Measurements from ENCODE around the gene RNF31. TPM values are rescaled to one million over a fixed set of nuclear protein-coding genes. Genes with fewer than 3 reads are reported as not detected.

RNF31 gene
- total RNA-seq, 4 donors from 2014 or later: 33.5 to 112 (median 72.9) TPM

DNA sequence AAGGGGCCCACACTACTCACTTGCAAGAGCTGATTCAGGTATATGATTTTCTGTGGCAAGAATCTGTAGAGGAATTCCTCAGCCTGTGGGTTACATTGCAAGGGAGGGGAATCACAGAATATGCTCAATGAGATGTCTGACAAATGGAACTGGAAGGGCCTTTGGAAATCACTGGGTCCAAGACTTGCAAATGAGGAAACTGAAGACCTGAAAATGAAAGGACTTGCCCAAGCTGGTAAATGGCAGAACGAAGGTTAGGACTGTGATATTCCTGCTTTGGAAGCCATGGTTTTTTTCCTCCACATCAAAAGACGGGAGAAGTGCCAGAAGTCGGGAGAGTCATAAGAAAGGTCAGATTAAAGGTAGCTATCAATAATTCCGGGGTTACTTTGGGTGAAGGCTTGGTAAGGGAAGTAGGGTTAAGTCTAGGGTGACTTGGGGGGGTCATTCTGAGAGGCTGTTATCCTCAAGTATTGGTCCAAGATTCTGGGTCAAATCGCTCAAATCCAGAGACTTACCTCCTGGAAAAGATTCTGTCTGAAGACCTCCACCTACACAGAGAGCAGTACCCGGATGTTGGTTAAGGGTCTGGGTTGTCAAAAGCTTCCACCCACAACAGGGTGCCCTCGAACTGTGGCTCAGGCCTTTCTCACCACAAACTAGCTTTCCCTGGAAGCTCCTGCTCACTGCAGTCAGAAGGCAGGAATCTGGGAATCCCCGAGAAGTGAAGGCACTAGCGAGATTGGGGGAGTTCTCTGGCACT is 1.4 kb upstream of the RNF31 start:
- peak overlapping the region; percentile 85 to 97 (median 92) for H3K27ac ChIP-seq
- WGBS, 2 donors: 15 to 19% methylated on average over 9 of the region's 9 CpGs

DNA sequence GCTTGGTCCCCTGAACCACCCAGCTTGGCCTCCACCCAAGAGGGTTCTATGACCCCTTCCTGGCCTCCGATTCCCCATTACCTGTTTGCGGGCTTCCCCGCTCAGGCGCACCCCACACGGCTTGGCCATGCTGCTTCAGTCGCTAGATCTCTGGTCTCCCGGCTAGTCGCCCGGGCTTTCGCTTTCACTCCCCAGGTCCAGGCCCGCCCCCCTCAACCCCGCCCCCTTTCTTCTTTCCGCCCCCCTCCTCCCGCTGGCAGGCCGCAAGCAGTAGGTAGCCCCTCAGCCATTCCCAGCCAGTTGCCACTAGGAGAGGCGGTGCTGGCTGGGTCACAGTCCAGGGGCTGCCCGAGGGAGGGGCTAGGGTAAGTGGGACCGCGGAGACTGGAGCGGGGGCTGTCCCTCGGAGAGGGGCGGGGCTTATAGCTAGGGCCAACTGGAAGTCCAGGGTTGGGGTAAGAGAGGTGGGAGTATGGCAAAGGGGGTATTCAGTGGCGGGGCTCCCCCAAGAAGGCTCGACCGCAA is 783 bp upstream of the RNF31 start, which contains the start of gene PSME2:
Gene PSME2 (minus strand): TSS at position 158 of the 525 bp plus-strand sequence. CDS start 29 bp downstream, at position 129.
- Histone ChIP-seq H3K9me3 (no peaks in the 10 kb centered on the region), H3K36me3 (peaks cover 5 to 39% (median 9%) of the 10 kb centered on the region in 3 donors), H3K4me1 (peaks cover 4 to 62% (median 22%) of the 10 kb centered on the region in 4 donors), H3K27ac (peak within 1 kb of the TSS; percentile 85 to 97 (median 92)), H3K4me3 (peak within 1 kb of the TSS; percentile 82 to 98 (median 96)), H3K27me3 (no peaks in the 10 kb centered on the region)
- TF ChIP-seq, protein P1, sequence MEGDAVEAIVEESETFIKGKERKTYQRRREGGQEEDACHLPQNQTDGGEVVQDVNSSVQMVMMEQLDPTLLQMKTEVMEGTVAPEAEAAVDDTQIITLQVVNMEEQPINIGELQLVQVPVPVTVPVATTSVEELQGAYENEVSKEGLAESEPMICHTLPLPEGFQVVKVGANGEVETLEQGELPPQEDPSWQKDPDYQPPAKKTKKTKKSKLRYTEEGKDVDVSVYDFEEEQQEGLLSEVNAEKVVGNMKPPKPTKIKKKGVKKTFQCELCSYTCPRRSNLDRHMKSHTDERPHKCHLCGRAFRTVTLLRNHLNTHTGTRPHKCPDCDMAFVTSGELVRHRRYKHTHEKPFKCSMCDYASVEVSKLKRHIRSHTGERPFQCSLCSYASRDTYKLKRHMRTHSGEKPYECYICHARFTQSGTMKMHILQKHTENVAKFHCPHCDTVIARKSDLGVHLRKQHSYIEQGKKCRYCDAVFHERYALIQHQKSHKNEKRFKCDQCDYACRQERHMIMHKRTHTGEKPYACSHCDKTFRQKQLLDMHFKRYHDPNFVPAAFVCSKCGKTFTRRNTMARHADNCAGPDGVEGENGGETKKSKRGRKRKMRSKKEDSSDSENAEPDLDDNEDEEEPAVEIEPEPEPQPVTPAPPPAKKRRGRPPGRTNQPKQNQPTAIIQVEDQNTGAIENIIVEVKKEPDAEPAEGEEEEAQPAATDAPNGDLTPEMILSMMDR (IDR thresholded peaks at IDR 0.05): no peak
- TF ChIP-seq POLR2A (IDR thresholded peaks at IDR 0.05) (peak; percentile 12 to 56), EP300 (IDR thresholded peaks at IDR 0.05) (peak in 1 of 2 donors; percentile 30)
- WGBS, 2 donors: 0 to 1% methylated on average over 23 to 25 of the region's 25 CpGs
- peak; percentile 80 to 88 for DNase-seq (ENCODE audit: low spot score in 2 of 2)

More for the DNA sequence above, 1.4 kb upstream of the RNF31 start:
- no peak for TF ChIP-seq POLR2A (IDR thresholded peaks at IDR 0.05)
- TF ChIP-seq, protein P1 (IDR thresholded peaks at IDR 0.05): no peak
- no peak for TF ChIP-seq EP300 (IDR thresholded peaks at IDR 0.05)
- H3K36me3 ChIP-seq: peaks cover 2 to 33% (median 3%) of the 10 kb centered on the region in 3 donors
- H3K9me3 ChIP-seq: no peaks in the 10 kb centered on the region
- DNase-seq (ENCODE audit: low spot score in 2 of 2): no peak
- H3K4me1 ChIP-seq: peaks cover 4 to 63% (median 22%) of the 10 kb centered on the region in 4 donors
- H3K4me3 ChIP-seq: peak overlapping the region; percentile 82 to 98 (median 96)
- H3K27me3 ChIP-seq: no peaks in the 10 kb centered on the region

DNA sequence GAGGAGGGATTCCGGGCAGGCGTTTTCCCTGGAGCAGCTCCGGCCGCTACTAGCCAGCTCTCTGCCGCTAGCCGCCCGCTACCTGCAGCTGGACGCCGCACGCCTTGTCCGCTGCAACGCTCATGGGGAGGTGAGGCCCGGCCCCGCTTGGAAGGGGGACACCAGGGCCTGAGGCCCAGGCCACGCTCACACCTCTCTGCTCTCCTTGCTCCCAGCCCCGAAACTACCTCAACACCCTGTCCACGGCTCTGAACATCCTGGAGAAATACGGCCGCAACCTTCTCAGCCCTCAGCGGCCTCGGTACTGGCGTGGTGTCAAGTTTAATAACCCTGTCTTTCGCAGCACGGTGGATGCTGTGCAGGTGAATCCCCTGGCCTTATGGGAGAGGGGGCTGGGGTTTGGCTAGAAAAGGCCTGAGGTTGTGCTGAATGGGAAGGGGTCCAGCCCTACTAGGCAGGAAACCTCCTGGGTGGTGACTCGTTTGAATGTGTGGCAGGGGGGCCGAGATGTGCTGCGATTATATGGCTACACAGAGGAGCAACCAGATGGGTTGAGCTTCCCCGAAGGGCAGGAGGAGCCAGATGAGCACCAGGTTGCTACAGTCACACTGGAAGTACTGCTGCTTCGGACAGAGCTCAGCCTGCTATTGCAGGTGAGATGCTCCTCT is 597 bp downstream of the RNF31 start:
- Histone ChIP-seq H3K36me3 (peaks cover 5 to 53% (median 20%) of the 10 kb centered on the region in 3 donors), H3K27me3 (no peaks in the 10 kb centered on the region), H3K9me3 (no peaks in the 10 kb centered on the region), H3K4me3 (peak overlapping the region; percentile 82 to 98 (median 96)), H3K4me1 (peaks cover 4 to 51% (median 19%) of the 10 kb centered on the region in 4 donors), H3K27ac (peak overlapping the region; percentile 85 to 97 (median 92))
- no peak for DNase-seq (ENCODE audit: low spot score in 2 of 2)
- TF ChIP-seq EP300 (IDR thresholded peaks at IDR 0.05) (no peak), POLR2A (IDR thresholded peaks at IDR 0.05) (no peak)
- TF ChIP-seq, protein P1 (IDR thresholded peaks at IDR 0.05): no peak
- WGBS, 2 donors: 4 to 5% methylated on average over 21 to 22 of the region's 29 CpGs

DNA sequence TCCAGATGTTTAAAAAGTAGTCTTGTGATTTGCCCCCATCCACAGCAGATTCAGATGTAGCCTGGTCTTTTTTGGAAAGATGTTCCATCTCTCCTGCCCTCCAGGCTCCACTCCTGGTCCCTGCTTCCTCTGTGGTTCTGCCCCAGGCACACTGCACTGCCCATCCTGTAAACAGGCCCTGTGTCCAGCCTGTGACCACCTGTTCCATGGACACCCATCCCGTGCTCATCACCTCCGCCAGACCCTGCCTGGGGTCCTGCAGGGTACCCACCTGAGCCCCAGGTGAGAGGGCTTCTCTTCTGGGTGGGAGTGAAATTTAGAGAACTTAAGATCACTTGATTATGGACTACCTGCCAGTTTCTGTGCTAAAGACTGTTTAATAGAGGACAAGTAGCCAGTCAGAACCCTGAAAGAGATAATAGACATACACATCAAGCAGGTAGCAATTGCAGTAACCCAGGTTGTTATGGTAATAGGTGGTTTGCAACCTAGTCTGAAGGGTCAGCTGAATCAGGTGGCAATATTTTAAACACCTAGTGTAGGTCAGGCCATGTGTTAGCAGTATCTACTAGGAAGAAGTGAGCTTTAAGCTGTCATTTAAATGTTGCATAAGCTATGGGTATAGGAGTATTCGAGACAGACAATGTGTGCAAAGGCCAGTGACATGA is 2.1 kb downstream of the RNF31 start:
- no peaks in the 10 kb centered on the region for H3K9me3 ChIP-seq
- peaks cover 4 to 38% (median 19%) of the 10 kb centered on the region in 4 donors for H3K4me1 ChIP-seq
- no peaks in the 10 kb centered on the region for H3K27me3 ChIP-seq
- TF ChIP-seq EP300 (IDR thresholded peaks at IDR 0.05): no peak
- TF ChIP-seq POLR2A (IDR thresholded peaks at IDR 0.05): no peak
- TF ChIP-seq, protein P1 (IDR thresholded peaks at IDR 0.05): no peak
- no peak for DNase-seq (ENCODE audit: low spot score in 2 of 2)
- no peak overlapping the region for H3K27ac ChIP-seq
- H3K4me3 ChIP-seq: no peak overlapping the region
- peaks cover 5 to 63% (median 22%) of the 10 kb centered on the region in 3 donors for H3K36me3 ChIP-seq
- WGBS, 2 donors: 94 to 96% methylated on average over 3 of the region's 3 CpGs
